GM23338 (cell line): Measurements from ENCODE around the gene CFTR. TPM values are rescaled to one million over a fixed set of nuclear protein-coding genes. Genes with fewer than 3 reads are reported as not detected.

Experiments used
- ATAC-seq: fragments of 200-7000 bp; cut with Tn5 transposase; 3 replicates; pipeline ENCODE4 v1.9.1; 2020
- DNase-seq: peaks from one replicate; pipeline ENCODE4 v3.0.0-alpha.2; 2015; ENCODE audit warnings: low spot score
- H2AFZ ChIP-seq: fragments of 200-600 bp; sonication (generic); 2 replicates; pipeline ENCODE4 v1.8.0; 2016; ENCODE audit warnings: antibody characterized with exemption, mild to moderate bottlenecking, moderate library complexity
- H3F3A ChIP-seq: fragments of 200-600 bp; sonication (generic); replicated peaks from 2 replicates; pipeline ENCODE4 v1.8.0; 2017; ENCODE audit warnings: antibody characterized with exemption, mixed run types, low read depth
- H3K27ac ChIP-seq: fragments of 200-600 bp; sonication (generic); 2 replicates; pipeline ENCODE4 v1.6.1; 2016; ENCODE audit warnings: low read depth
- H3K27me3 ChIP-seq: fragments of 200-600 bp; sonication (generic); 2 replicates; pipeline ENCODE4 v1.8.0; 2016; ENCODE audit warnings: mild to moderate bottlenecking, mixed run types, moderate library complexity; ENCODE audit not compliant: insufficient read depth
- H3K36me3 ChIP-seq: fragments of 200-600 bp; sonication (generic); 2 replicates; pipeline ENCODE4 v1.8.0; 2016; ENCODE audit warnings: mild to moderate bottlenecking; ENCODE audit not compliant: insufficient read depth
- H3K4me1 ChIP-seq: fragments of 200-600 bp; sonication (generic); 2 replicates; pipeline ENCODE4 v1.8.0; 2016; ENCODE audit warnings: mild to moderate bottlenecking, moderate library complexity; ENCODE audit not compliant: insufficient read depth
- H3K4me2 ChIP-seq: fragments of 200-600 bp; sonication (generic); 2 replicates; pipeline ENCODE4 v1.7.1; 2017; ENCODE audit warnings: mixed run types
- H3K4me3 ChIP-seq: fragments of 200-600 bp; sonication (generic); 2 replicates; pipeline ENCODE4 v1.6.1; 2016; ENCODE audit warnings: mixed run types
- H3K79me2 ChIP-seq: fragments of 200-600 bp; sonication (generic); replicated peaks from 2 replicates; pipeline ENCODE4 v1.8.0; 2017; ENCODE audit warnings: mild to moderate bottlenecking; ENCODE audit not compliant: insufficient read depth
- H3K9me2 ChIP-seq: fragments of 200-600 bp; sonication (generic); 2 replicates; pipeline ENCODE4 v1.8.0; 2017; ENCODE audit not compliant: insufficient read depth
- H4K20me1 ChIP-seq: fragments of 200-600 bp; sonication (generic); replicated peaks from 2 replicates; pipeline ENCODE4 v1.8.0; 2017; ENCODE audit warnings: mild to moderate bottlenecking; ENCODE audit not compliant: insufficient read depth
- H3K27ac Mint-ChIP-seq: 2 replicates; pipeline ENCODE4 v1.8.0; 2020; ENCODE audit warnings: inconsistent platforms, mild to moderate bottlenecking, moderate library complexity, mixed read lengths
- H3K27me3 Mint-ChIP-seq: 3 replicates; pipeline ENCODE4 v1.8.0; 2022; ENCODE audit warnings: low read depth, mild to moderate bottlenecking, moderate library complexity, mixed read lengths, inconsistent platforms; ENCODE audit not compliant: insufficient read depth, poor library complexity
- H3K36me3 Mint-ChIP-seq: 3 replicates; pipeline ENCODE4 v1.8.0; 2021; ENCODE audit warnings: low read depth, mild to moderate bottlenecking, inconsistent platforms, moderate library complexity, mixed read lengths
- H3K4me1 Mint-ChIP-seq: 3 replicates; pipeline ENCODE4 v1.8.0; 2020; ENCODE audit warnings: mild to moderate bottlenecking, inconsistent platforms, mixed read lengths
- H3K4me3 Mint-ChIP-seq: 3 replicates; pipeline ENCODE4 v1.8.0; 2021; ENCODE audit warnings: moderate library complexity, mild to moderate bottlenecking, inconsistent platforms, mixed read lengths
- H3K9me3 Mint-ChIP-seq: 3 replicates; pipeline ENCODE4 v1.8.0; 2020; ENCODE audit warnings: moderate library complexity, mild to moderate bottlenecking, inconsistent platforms, mixed read lengths
- CREB1 ChIP-seq: fragments of 250-450 bp; sonication (Bioruptor Pico); IDR thresholded peaks from 2 replicates; pipeline ENCODE4 v1.5.0; 2020; ENCODE audit warnings: low read depth, mild to moderate bottlenecking, moderate library complexity
- NANOG ChIP-seq: IDR thresholded peaks from 2 replicates; pipeline ENCODE4 v1.6.1; 2016; ENCODE audit warnings: antibody characterized with exemption, borderline replicate concordance
- POLR2AphosphoS5 ChIP-seq: IDR thresholded peaks from 2 replicates; pipeline ENCODE4 v1.6.1; 2016; ENCODE audit warnings: antibody characterized with exemption, low read depth
- STAT1 ChIP-seq: IDR thresholded peaks from one replicate; pipeline ENCODE4 v1.6.1; 2016; ENCODE audit warnings: antibody characterized with exemption; ENCODE audit not compliant: unreplicated experiment
- ZNF331 ChIP-seq: fragments of 250-450 bp; sonication (Bioruptor Pico); IDR thresholded peaks from 2 replicates; pipeline ENCODE4 v1.5.0; 2020; ENCODE audit warnings: low read depth, mild to moderate bottlenecking, moderate library complexity
- polyA plus RNA-seq: library from polyadenylated mRNA; unstranded; fragments of >200 nt; fragmentation: Nextera tagmentation; extraction: Ambion mirVana; gene quantifications from 2 replicates; pipeline ENCODE4 v1.2.1, GENCODE V29; 2016
- total RNA-seq: library from RNA; depleted of rRNA; stranded (reverse); fragments of >200 nt; shearing (Covaris generic); gene quantifications from 2 replicates; pipeline ENCODE4 v1.2.3, GENCODE V29; 2014
- TF ChIP-seq, protein P1 (sequence below): IDR thresholded peaks from one replicate; pipeline ENCODE4 v1.6.1; 2018; ENCODE audit warnings: antibody characterized with exemption; ENCODE audit not compliant: unreplicated experiment
- TF ChIP-seq, protein P2 (sequence below), 2 experiments: fragments of 200-600 bp in 1 of 2; sonication (generic) in 1 of 2; conservative IDR thresholded peaks; 2 replicates each; pipeline versions ENCODE4 v1.5.1 to v1.6.1; 2016 to 2017; ENCODE audit warnings: antibody characterized with exemption in 2 of 2, low read depth in 2 of 2, mild to moderate bottlenecking in 2 of 2, moderate library complexity in 1 of 2
- TF ChIP-seq, protein P3 (sequence below): IDR thresholded peaks from 2 replicates; pipeline ENCODE4 v1.6.1; 2016; ENCODE audit warnings: antibody characterized with exemption
- TF ChIP-seq, protein P4 (sequence below): fragments of 250-450 bp; sonication (Bioruptor Pico); IDR thresholded peaks from 2 replicates; pipeline ENCODE4 v1.5.0; 2020; ENCODE audit warnings: mild to moderate bottlenecking, moderate library complexity

The CFTR gene
- total and polyA plus RNA-seq, 2 experiments from 2014 or later = 0.45 to 1.2 TPM

DNA sequence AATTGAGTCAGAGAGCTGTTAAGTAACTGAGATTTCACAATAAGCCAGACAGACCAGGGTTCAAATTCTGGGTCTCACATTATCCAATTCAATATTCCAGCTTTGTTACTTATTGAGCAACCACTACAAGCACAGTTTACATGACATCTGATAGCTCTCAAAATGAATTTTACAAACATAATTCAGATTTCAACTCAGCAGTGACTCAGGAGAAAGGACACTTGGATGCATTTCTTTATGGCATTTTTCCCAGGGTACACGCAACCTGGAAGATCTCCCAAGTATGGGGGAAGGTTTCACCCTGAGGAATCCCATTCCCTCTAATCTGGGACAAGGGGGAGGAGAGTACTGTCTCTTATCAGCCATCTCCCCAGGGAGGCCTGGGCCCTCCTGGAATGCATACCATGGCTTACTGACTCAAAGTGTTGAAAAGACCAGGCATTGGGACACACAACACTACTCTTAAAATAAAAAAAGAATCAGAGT is 102.4 kb downstream of the CFTR start (continued):
- TF ChIP-seq, protein P1, sequence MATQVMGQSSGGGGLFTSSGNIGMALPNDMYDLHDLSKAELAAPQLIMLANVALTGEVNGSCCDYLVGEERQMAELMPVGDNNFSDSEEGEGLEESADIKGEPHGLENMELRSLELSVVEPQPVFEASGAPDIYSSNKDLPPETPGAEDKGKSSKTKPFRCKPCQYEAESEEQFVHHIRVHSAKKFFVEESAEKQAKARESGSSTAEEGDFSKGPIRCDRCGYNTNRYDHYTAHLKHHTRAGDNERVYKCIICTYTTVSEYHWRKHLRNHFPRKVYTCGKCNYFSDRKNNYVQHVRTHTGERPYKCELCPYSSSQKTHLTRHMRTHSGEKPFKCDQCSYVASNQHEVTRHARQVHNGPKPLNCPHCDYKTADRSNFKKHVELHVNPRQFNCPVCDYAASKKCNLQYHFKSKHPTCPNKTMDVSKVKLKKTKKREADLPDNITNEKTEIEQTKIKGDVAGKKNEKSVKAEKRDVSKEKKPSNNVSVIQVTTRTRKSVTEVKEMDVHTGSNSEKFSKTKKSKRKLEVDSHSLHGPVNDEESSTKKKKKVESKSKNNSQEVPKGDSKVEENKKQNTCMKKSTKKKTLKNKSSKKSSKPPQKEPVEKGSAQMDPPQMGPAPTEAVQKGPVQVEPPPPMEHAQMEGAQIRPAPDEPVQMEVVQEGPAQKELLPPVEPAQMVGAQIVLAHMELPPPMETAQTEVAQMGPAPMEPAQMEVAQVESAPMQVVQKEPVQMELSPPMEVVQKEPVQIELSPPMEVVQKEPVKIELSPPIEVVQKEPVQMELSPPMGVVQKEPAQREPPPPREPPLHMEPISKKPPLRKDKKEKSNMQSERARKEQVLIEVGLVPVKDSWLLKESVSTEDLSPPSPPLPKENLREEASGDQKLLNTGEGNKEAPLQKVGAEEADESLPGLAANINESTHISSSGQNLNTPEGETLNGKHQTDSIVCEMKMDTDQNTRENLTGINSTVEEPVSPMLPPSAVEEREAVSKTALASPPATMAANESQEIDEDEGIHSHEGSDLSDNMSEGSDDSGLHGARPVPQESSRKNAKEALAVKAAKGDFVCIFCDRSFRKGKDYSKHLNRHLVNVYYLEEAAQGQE = no peak

DNA sequence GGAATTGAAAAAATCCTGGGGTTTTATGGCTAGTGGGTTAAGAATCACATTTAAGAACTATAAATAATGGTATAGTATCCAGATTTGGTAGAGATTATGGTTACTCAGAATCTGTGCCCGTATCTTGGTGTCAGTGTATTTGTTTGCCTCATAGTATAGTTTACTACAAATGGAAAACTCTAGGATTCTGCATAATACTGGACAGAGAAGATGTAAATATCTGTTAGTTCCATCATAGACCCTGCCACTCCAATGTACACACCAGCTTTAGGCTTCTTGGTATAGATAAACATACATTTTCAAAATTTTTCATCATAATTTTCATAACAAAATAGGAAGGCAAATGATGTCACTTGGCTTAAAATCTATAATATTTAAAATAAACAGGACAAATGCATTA is 108.1 kb downstream of the CFTR start:
- H3K4me3 ChIP-seq = no peak overlapping the region
- TF ChIP-seq, protein P2, sequence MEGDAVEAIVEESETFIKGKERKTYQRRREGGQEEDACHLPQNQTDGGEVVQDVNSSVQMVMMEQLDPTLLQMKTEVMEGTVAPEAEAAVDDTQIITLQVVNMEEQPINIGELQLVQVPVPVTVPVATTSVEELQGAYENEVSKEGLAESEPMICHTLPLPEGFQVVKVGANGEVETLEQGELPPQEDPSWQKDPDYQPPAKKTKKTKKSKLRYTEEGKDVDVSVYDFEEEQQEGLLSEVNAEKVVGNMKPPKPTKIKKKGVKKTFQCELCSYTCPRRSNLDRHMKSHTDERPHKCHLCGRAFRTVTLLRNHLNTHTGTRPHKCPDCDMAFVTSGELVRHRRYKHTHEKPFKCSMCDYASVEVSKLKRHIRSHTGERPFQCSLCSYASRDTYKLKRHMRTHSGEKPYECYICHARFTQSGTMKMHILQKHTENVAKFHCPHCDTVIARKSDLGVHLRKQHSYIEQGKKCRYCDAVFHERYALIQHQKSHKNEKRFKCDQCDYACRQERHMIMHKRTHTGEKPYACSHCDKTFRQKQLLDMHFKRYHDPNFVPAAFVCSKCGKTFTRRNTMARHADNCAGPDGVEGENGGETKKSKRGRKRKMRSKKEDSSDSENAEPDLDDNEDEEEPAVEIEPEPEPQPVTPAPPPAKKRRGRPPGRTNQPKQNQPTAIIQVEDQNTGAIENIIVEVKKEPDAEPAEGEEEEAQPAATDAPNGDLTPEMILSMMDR (conservative IDR thresholded peaks at IDR 0.05; ENCODE audit: low read depth in 2 of 2) = no peak
- TF ChIP-seq CREB1 (CRISPR knock-in tag) (no peak), POLR2AphosphoS5 (no peak), ZNF331 (CRISPR knock-in tag) (no peak), NANOG (no peak), STAT1 (no peak)
- TF ChIP-seq, protein P3, sequence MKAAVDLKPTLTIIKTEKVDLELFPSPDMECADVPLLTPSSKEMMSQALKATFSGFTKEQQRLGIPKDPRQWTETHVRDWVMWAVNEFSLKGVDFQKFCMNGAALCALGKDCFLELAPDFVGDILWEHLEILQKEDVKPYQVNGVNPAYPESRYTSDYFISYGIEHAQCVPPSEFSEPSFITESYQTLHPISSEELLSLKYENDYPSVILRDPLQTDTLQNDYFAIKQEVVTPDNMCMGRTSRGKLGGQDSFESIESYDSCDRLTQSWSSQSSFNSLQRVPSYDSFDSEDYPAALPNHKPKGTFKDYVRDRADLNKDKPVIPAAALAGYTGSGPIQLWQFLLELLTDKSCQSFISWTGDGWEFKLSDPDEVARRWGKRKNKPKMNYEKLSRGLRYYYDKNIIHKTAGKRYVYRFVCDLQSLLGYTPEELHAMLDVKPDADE = no peak
- TF ChIP-seq, protein P1 = no peak
- TF ChIP-seq, protein P4, sequence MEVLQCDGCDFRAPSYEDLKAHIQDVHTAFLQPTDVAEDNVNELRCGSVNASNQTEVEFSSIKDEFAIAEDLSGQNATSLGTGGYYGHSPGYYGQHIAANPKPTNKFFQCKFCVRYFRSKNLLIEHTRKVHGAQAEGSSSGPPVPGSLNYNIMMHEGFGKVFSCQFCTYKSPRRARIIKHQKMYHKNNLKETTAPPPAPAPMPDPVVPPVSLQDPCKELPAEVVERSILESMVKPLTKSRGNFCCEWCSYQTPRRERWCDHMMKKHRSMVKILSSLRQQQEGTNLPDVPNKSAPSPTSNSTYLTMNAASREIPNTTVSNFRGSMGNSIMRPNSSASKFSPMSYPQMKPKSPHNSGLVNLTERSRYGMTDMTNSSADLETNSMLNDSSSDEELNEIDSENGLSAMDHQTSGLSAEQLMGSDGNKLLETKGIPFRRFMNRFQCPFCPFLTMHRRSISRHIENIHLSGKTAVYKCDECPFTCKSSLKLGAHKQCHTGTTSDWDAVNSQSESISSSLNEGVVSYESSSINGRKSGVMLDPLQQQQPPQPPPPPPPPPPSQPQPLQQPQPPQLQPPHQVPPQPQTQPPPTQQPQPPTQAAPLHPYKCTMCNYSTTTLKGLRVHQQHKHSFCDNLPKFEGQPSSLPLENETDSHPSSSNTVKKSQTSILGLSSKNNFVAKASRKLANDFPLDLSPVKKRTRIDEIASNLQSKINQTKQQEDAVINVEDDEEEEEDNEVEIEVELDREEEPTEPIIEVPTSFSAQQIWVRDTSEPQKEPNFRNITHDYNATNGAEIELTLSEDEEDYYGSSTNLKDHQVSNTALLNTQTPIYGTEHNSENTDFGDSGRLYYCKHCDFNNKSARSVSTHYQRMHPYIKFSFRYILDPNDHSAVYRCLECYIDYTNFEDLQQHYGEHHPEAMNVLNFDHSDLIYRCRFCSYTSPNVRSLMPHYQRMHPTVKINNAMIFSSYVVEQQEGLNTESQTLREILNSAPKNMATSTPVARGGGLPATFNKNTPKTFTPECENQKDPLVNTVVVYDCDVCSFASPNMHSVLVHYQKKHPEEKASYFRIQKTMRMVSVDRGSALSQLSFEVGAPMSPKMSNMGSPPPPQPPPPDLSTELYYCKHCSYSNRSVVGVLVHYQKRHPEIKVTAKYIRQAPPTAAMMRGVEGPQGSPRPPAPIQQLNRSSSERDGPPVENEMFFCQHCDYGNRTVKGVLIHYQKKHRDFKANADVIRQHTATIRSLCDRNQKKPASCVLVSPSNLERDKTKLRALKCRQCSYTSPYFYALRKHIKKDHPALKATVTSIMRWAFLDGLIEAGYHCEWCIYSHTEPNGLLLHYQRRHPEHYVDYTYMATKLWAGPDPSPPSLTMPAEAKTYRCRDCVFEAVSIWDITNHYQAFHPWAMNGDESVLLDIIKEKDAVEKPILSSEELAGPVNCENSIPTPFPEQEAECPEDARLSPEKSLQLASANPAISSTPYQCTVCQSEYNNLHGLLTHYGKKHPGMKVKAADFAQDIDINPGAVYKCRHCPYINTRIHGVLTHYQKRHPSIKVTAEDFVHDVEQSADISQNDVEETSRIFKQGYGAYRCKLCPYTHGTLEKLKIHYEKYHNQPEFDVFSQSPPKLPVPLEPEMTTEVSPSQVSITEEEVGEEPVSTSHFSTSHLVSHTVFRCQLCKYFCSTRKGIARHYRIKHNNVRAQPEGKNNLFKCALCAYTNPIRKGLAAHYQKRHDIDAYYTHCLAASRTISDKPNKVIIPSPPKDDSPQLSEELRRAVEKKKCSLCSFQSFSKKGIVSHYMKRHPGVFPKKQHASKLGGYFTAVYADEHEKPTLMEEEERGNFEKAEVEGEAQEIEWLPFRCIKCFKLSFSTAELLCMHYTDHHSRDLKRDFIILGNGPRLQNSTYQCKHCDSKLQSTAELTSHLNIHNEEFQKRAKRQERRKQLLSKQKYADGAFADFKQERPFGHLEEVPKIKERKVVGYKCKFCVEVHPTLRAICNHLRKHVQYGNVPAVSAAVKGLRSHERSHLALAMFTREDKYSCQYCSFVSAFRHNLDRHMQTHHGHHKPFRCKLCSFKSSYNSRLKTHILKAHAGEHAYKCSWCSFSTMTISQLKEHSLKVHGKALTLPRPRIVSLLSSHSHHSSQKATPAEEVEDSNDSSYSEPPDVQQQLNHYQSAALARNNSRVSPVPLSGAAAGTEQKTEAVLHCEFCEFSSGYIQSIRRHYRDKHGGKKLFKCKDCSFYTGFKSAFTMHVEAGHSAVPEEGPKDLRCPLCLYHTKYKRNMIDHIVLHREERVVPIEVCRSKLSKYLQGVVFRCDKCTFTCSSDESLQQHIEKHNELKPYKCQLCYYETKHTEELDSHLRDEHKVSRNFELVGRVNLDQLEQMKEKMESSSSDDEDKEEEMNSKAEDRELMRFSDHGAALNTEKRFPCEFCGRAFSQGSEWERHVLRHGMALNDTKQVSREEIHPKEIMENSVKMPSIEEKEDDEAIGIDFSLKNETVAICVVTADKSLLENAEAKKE = no peak

More for the DNA sequence above, 108.1 kb downstream of the CFTR start:
- Mint-ChIP-seq H3K4me3 (no peak overlapping the region), H3K36me3 (no peaks in the 10 kb centered on the region), H3K4me1 (peaks cover 5% of the 10 kb centered on the region), H3K9me3 (no peaks in the 10 kb centered on the region), H3K27ac (no peak overlapping the region), H3K27me3 (peaks cover 1% of the 10 kb centered on the region)
- Histone ChIP-seq H2AFZ (no peak overlapping the region), H3K27me3 (no peaks in the 10 kb centered on the region), H3K27ac (no peak overlapping the region), H3F3A (no peaks in the 10 kb centered on the region), H3K9me2 (no peaks in the 10 kb centered on the region), H4K20me1 (no peaks in the 10 kb centered on the region), H3K36me3 (no peaks in the 10 kb centered on the region), H3K4me2 (no peak overlapping the region), H3K79me2 (no peaks in the 10 kb centered on the region), H3K4me1 (no peaks in the 10 kb centered on the region)
- DNase-seq (no peak), ATAC-seq (no peak)
